ENCODE results near the gene STC2.

GRCh38 chr5:173329491-173330337 lies 1.5 kb upstream of the STC2 start:
- TF ChIP-seq POLR2AphosphoS5 (IDR thresholded peaks at IDR 0.05) (peak in 1 of 3 donors; percentile 34), POLR2A (IDR thresholded peaks at IDR 0.05) (no peak), CTCF (IDR thresholded peaks at IDR 0.05 in 8 of 11, conservative IDR thresholded peaks at IDR 0.05 in 3 of 11) (peak in 1 of 11 experiments; percentile 13)
